Activated naive CD8-positive, alpha-beta T cell treated with anti-CD3 and anti-CD28 coated beads, Interleukin-2, amount 10 ng/mL, durations not matched to agents 7 days and 5 days (primary cell): ENCODE data around the gene LEKR1. TPM values are rescaled to one million over a fixed set of nuclear protein-coding genes. Genes with fewer than 3 reads are reported as not detected.

Source experiments
- ATAC-seq: fragments of 150-1000 bp; cut with Tn5 transposase; one replicate; pipeline ENCODE4 v1.10.0; 2021; ENCODE audit warnings: low read depth, moderate library complexity
- POLR2A ChIA-PET: fragments of 350-600 bp; sonication (Branson Sonifier 250); formaldehyde crosslinking; loops from one replicate; lab custom pipeline; 2021; ENCODE audit warnings: antibody characterized with exemption; lab: Charles Lee
- DNase-seq: peaks from one replicate; pipeline ENCODE4 v3.0.0; 2021
- H3K27ac Mint-ChIP-seq: one replicate; pipeline ENCODE4 v1.8.0; 2022; ENCODE audit warnings: mild to moderate bottlenecking, mixed read lengths
- H3K27me3 Mint-ChIP-seq: one replicate; pipeline ENCODE4 v1.8.0; 2022; ENCODE audit warnings: mild to moderate bottlenecking, moderate library complexity, mixed read lengths
- H3K36me3 Mint-ChIP-seq: one replicate; pipeline ENCODE4 v1.8.0; 2021; ENCODE audit warnings: mild to moderate bottlenecking, mixed read lengths
- H3K4me1 Mint-ChIP-seq: one replicate; pipeline ENCODE4 v1.8.0; 2021; ENCODE audit warnings: mixed read lengths
- H3K4me3 Mint-ChIP-seq: one replicate; pipeline ENCODE4 v1.8.0; 2022; ENCODE audit warnings: mild to moderate bottlenecking, moderate library complexity, mixed read lengths
- H3K9me3 Mint-ChIP-seq: one replicate; pipeline ENCODE4 v1.8.0; 2021; ENCODE audit warnings: mixed read lengths
- total RNA-seq, 2 experiments: library from RNA; stranded (reverse); gene quantifications; one replicate each; pipeline ENCODE4 v1.2.3, GENCODE V29; 2021

The LEKR1 gene
- total RNA-seq, 2 experiments from 2014 or later, result 1.3 to 1.5 TPM

DNA sequence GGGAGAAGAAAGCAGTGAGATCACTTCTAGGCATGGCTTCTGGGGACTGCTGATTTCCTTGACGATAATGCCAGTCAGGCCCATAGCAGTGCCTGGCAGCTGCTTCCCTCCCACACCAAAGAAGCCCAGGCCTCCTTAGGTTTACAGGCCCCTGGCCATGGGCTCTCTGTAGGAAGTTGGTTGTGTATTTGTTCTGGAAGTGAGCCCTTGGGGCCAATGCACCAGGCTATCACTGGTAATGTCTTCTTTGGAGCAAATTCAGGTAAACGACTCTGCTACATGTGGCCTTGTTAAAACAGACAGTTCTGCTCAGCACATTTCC is 244.5 kb downstream of the LEKR1 start:
- POLR2A ChIA-PET, result no interaction called here
- H3K9me3 Mint-ChIP-seq, result no peaks in the 10 kb centered on the region
- H3K36me3 Mint-ChIP-seq, result no peaks in the 10 kb centered on the region
- H3K27me3 Mint-ChIP-seq, result peaks cover 1% of the 10 kb centered on the region
- no peak overlapping the region for H3K4me3 Mint-ChIP-seq
- no peak for ATAC-seq
- no peak overlapping the region for H3K27ac Mint-ChIP-seq
- no peak for DNase-seq
- peaks cover 18% of the 10 kb centered on the region for H3K4me1 Mint-ChIP-seq

DNA sequence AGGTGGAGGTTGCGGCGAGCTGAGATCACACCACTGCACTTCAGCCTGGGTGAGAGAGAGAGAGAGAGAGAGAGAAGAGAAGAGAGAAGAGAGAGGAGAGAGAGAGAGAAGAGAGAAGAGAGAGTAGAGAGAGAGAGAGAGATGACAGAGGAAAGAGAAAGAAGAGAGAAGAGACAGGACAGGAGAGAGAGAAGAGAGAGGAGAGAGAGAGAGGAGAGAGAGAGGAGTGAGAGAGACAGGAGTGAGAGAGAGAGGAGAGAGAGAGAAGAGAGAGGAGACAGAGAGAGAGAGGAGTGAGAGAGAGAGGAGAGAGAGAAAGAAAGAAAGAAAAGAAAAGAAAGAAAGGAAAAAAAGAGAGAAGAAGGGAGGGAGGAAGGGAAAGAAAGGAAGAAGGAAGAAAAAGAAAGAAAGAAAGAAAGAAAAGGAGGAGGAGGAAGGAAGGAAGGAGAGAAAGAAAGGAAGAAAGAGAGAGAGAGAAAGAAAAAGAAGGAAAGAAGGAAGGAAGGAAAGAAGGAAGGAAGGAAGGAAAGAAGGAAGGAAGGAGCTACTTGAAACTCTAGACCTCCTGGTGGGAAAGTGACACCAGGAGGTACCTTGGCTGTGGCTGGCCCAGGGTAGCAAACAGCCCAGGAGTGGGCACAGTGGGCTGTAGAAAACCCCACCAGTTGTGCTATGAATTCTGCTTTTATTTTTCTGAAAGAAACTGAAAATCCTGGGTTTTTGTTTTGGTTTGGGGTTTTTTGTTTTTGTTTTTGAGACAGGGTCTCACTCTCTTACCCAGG is 245.8 kb downstream of the LEKR1 start:
- peaks cover 24% of the 10 kb centered on the region for H3K4me1 Mint-ChIP-seq
- H3K9me3 Mint-ChIP-seq, result no peaks in the 10 kb centered on the region
- DNase-seq (no peak), ATAC-seq (no peak)
- no peaks in the 10 kb centered on the region for H3K27me3 Mint-ChIP-seq
- H3K36me3 Mint-ChIP-seq, result no peaks in the 10 kb centered on the region
- POLR2A ChIA-PET, result no interaction called here
- H3K4me3 Mint-ChIP-seq, result no peak overlapping the region
- peak overlapping the region; percentile 22 for H3K27ac Mint-ChIP-seq

DNA sequence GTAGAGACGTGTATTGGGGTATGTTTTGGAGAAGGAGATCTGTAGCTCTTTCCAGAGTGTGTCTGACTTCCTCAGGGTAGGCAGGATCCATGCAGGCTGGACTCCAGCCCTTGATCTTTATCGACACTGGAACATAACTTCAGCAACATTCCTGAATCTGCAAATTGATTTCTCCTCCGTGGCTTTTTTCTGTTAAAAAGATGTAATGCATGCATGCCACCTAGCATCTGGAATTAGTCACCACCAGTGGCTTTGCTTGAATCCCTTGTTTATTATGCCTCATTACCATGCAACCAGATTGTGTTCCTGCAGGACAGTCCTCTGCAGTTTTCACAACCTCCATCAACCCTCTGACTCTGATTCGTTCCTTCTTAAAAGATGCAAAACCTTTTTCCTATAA is 247.7 kb downstream of the LEKR1 start:
- Mint-ChIP-seq H3K4me1 (peaks cover 19% of the 10 kb centered on the region), H3K27me3 (no peaks in the 10 kb centered on the region)
- no peak for DNase-seq

DNA sequence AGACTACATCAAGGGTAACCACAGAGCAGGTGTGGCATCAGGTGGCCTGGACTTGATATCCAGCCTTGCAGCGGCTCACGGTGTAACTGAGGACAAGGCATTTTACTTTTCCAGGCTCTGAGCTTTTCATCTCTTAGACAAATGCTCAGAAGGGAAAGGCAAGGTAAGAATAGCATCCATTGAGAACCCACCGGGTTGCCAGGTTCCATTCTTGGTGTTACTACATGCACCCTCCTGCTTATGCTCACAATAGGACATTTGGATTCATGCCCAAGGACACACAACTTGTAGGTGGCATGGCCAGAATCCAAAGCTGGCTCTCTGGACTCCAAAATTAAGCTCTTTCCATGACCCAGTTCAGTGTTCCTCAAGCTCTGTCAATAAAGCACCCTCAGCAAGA is 248.3 kb downstream of the LEKR1 start:
- Mint-ChIP-seq H3K4me3 (no peak overlapping the region), H3K27ac (no peak overlapping the region), H3K9me3 (no peaks in the 10 kb centered on the region), H3K27me3 (no peaks in the 10 kb centered on the region), H3K36me3 (peaks cover 2% of the 10 kb centered on the region), H3K4me1 (peaks cover 19% of the 10 kb centered on the region)
- no peak for DNase-seq
- ATAC-seq, result no peak
- POLR2A ChIA-PET, result no interaction called here

More for the DNA sequence above, 247.7 kb downstream of the LEKR1 start:
- H3K9me3 Mint-ChIP-seq, result no peaks in the 10 kb centered on the region
- POLR2A ChIA-PET, result no interaction called here
- H3K4me3 Mint-ChIP-seq, result no peak overlapping the region
- H3K27ac Mint-ChIP-seq, result no peak overlapping the region
- H3K36me3 Mint-ChIP-seq, result peaks cover 2% of the 10 kb centered on the region
- ATAC-seq, result no peak

DNA sequence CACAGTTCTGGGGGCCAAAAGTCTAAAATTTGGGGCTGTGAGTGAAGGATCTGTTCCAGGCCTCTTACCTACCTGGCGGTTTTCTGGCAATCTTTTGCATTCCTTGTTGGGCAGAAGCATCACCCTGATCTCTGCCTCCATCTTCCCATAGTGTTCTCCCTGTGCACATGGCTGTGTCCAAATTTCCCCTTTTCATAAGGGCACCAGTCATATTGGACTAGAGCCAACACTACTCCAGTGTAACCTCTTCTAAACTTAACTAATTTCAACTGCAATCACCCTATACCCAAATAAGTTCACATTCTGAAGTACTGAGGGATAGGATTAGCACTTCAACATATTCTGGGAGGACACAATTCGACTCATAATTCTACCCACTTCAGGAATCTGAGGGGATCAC is 248.8 kb downstream of the LEKR1 start:
- POLR2A ChIA-PET, result no interaction called here
- DNase-seq (no peak), ATAC-seq (no peak)
- Mint-ChIP-seq H3K27ac (no peak overlapping the region), H3K36me3 (peaks cover 2% of the 10 kb centered on the region), H3K9me3 (no peaks in the 10 kb centered on the region), H3K4me1 (peaks cover 19% of the 10 kb centered on the region), H3K27me3 (no peaks in the 10 kb centered on the region), H3K4me3 (no peak overlapping the region)

DNA sequence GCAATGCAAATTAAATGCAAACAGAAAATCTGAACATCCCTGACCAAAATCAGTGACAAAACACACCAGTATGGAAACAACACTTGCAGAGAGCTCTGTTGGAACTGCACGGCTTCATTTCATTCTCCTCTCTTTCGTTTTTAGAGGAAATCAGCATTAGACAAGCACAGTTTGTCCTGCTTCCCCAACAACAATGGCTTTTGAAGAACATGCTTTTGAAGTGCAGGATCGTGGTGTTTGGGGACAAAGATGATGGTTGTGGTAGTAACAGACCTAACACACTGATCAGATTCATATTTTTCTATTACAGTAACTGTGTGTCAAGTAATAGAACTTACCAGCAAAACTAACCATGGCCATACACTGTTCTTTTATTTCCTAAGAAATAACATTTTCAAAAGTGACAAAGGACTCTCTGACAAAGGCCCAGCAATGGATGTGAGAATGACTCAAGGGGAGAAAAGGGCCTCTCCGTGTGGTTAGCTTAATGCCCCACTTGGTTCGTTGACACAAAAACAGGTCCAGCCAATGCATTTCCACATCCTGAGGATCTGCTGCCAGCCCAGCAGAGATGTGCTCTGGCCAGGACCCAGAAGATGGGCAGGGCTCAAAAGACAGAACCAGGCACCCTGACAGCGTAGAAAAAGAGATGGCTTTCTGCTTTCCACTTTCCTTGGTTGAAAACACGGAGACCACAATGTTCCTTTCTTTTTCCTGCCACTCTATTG is 249.7 kb downstream of the LEKR1 start:
- H3K9me3 Mint-ChIP-seq, result no peaks in the 10 kb centered on the region
- no peak overlapping the region for H3K27ac Mint-ChIP-seq
- peaks cover 19% of the 10 kb centered on the region for H3K4me1 Mint-ChIP-seq
- no peak for DNase-seq
- peaks cover 2% of the 10 kb centered on the region for H3K36me3 Mint-ChIP-seq
- no peaks in the 10 kb centered on the region for H3K27me3 Mint-ChIP-seq
- ATAC-seq, result no peak
- peak overlapping the region; percentile 17 for H3K4me3 Mint-ChIP-seq
- POLR2A ChIA-PET, result interaction anchor here (0.7 to 1.8 kb wide), 2 partner anchors 13 to 77 kb away, joined by 3 to 6 read pairs; no protein-coding TSS in a partner anchor

DNA sequence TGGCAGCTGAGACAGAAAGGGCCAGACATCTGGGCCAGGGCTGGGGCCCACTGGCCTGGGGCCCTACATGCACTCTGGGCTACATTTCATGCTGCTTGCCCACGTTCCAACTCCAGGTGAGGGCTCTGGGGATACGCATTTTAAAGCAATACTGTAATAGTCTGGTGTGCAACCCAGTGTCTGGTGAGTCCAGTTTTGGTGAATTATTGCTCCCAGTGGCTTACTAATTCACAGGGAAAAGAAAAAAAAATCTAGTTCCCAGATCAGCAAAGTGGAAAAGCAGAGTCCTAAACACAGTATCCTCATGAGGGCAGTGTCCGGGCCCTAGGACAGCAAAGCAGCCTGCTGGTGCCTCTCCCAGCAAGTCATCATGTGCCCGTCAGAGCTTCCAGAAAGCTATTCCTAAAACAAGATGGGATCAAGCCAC is 251.4 kb downstream of the LEKR1 start:
- POLR2A ChIA-PET, result interaction anchor here (1.8 kb wide), 1 partner anchor 11 kb away, joined by 6 read pairs; no protein-coding TSS in a partner anchor
- no peaks in the 10 kb centered on the region for H3K27me3 Mint-ChIP-seq
- H3K9me3 Mint-ChIP-seq, result no peaks in the 10 kb centered on the region
- peaks cover 24% of the 10 kb centered on the region for H3K4me1 Mint-ChIP-seq
- DNase-seq, result no peak
- H3K36me3 Mint-ChIP-seq, result peaks cover 2% of the 10 kb centered on the region
- peak overlapping the region; percentile 30 for H3K27ac Mint-ChIP-seq
- no peak for ATAC-seq
- H3K4me3 Mint-ChIP-seq, result no peak overlapping the region

DNA sequence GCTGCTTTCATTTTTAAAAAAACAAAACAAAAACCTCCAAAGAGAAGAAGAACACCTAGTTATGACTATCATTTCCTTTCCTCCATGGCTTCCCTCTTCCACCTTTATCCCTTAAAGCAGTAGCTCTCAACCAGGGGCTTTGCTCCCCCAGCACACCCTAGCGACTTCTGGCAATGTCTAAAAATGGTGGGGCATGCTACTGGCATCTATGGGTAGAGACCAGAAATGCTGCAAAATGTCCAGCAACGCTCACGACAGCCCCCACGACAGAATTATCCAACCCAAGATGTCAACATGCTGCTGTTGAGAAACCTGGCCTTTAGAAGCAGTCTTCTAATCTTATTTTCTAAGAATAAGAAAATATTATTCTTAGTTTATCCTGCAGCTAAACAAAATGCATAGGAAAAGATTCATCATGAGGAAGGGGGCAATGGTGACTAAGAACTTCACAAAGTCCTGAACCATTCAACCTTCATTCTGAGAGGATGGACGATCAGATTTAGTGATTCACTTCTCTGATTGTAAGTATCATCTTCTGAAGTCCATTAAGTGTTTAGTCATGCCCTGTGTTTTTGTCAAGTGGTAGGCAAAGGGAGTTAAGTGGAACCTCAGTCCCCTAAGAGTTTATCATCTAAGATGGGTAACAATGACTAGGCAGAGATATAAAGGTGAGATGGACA is 252.1 kb downstream of the LEKR1 start:
- Mint-ChIP-seq H3K4me3 (no peak overlapping the region), H3K4me1 (peaks cover 24% of the 10 kb centered on the region), H3K9me3 (no peaks in the 10 kb centered on the region), H3K27ac (no peak overlapping the region), H3K27me3 (no peaks in the 10 kb centered on the region), H3K36me3 (peaks cover 2% of the 10 kb centered on the region)
- no peak for ATAC-seq
- no peak for DNase-seq
- POLR2A ChIA-PET, result no interaction called here

DNA sequence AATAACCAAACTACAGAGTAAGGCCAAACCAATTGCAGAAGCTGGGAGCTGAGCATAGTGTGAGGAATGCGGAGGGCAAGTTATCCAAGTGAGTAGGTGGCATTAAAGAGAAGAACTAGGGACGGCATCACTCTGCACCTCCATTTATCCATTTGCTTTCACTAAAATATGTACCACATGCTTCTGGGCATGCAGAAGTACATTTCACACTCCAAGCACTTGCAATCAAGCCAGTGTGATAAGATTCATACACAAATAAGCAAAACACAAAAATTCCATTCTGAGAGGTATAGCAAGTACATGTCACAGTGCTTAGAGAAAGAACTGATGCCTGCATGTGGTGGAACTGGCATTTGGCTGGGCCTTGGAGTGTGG is 252.6 kb downstream of the LEKR1 start:
- Mint-ChIP-seq H3K27ac (no peak overlapping the region), H3K4me1 (peaks cover 24% of the 10 kb centered on the region)
- DNase-seq, result no peak

DNA sequence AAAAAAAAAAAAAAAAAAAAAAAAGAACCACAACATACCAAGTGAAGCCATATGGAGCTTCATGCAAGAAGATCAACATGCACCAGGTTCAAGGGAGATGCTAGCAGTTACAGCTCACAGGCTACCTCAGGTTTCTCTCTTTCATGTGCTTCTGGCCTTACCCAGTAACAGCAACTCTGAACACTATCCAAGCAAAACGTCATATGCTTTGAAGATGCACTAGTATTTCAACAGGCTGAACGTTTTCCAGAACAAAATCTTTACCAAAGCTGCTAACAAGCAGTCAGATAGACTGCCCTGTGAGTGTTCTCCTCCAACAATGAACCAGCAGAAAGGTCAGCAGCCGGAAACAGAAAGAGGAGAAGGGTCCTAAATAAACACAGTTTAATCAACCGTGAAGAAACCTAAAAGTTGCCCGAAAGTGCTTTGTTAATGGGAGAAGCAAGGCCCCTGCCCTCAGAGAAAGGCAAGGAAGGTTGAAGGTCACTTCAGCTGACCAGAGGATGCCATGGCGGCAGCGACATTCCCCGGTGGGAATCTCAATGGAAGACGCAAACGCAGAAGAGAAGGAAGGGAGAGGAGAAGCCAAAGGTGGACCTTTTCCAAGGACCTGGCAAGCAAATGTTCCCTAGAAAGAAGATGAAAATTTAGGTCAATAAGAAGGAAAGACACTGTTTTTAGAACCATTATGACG is 253.7 kb downstream of the LEKR1 start:
- Mint-ChIP-seq H3K27me3 (no peaks in the 10 kb centered on the region), H3K4me1 (peaks cover 24% of the 10 kb centered on the region), H3K4me3 (no peak overlapping the region), H3K27ac (no peak overlapping the region), H3K36me3 (peaks cover 2% of the 10 kb centered on the region), H3K9me3 (no peaks in the 10 kb centered on the region)
- ATAC-seq, result no peak
- POLR2A ChIA-PET, result interaction anchor here (0.7 kb wide), 1 partner anchor 406 kb away, joined by 3 read pairs; the partner anchor contains the start of gene TIPARP
- no peak for DNase-seq

More for the DNA sequence above, 252.6 kb downstream of the LEKR1 start:
- POLR2A ChIA-PET, result no interaction called here
- no peak for ATAC-seq
- H3K36me3 Mint-ChIP-seq, result peaks cover 2% of the 10 kb centered on the region
- H3K9me3 Mint-ChIP-seq, result no peaks in the 10 kb centered on the region
- no peaks in the 10 kb centered on the region for H3K27me3 Mint-ChIP-seq
- H3K4me3 Mint-ChIP-seq, result no peak overlapping the region

DNA sequence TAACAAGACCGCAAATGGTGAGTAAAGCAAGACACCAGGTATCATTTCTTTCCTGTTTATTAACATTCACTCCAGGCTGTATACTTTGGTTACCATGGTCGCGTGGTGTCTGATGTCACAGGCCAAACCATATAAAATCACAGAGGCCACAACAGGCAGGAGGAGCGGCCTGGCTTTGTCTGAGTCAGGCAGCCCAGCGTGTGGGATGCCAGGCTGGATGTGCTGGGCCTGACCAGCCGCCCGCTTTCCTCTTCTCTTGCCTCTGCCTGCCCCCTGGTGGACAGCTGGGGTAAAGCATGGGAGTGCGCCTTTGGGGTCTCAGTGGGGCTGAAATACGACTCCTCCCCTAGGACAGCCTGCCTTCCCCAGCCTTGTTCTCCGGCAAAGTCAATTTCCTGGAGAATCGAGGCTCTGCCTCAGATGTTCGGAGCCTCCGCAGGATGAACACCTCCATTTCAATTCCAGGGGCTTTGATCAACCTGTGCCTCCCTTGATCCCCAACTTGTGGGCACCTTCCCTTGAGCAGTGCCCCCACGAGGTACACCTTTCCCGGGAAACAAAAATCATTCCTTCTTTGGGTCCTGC is 255.6 kb downstream of the LEKR1 start:
- Mint-ChIP-seq H3K36me3 (peaks cover 2% of the 10 kb centered on the region), H3K9me3 (no peaks in the 10 kb centered on the region), H3K27ac (peak overlapping the region; percentile 65), H3K4me1 (peaks cover 18% of the 10 kb centered on the region), H3K27me3 (no peaks in the 10 kb centered on the region), H3K4me3 (no peak overlapping the region)
- POLR2A ChIA-PET, result interaction anchor here (1.1 to 1.2 kb wide), 2 partner anchors 94 to 406 kb away, joined by 3 to 5 read pairs; partner anchors contain the start of gene TIPARP
- DNase-seq (peak; percentile 87), ATAC-seq (peak; percentile 92)

DNA sequence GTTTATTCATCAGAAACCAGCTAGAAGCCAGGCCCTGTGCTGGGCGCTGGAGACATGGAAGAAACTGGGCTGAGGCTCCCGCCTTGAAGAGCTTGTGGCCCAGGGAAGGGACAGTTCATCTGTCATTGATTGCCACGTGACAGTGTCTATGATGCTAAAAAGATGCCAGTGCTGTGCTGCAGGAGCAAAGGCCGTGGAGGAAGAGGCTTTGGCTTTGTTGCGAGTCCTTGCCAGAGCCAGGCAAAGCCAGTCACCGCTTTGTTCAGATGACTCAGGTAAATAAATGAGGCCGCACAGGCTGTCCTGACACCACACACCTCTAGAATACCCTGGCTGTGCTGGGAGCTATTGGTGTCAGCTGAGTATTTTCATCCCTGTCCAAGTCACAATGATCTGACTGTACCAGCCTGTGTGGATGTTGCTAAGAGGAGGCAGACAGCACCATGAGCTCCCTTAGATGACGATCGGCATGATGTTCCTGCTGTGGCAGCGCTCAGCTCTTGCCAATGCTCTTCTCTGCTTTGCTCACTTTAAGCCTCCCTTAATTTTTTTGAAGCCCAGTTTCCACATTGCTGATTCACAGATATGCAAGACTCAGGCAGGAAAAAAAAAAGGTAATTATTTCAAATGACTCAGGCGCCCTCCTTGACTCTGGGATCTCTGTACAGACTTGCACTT is 256.3 kb downstream of the LEKR1 start:
- H3K4me3 Mint-ChIP-seq, result no peak overlapping the region
- no peak for DNase-seq
- no peak for ATAC-seq
- no peaks in the 10 kb centered on the region for H3K9me3 Mint-ChIP-seq
- peaks cover 2% of the 10 kb centered on the region for H3K36me3 Mint-ChIP-seq
- no peak overlapping the region for H3K27ac Mint-ChIP-seq
- POLR2A ChIA-PET, result interaction anchor here (1.1 to 1.3 kb wide), 3 partner anchors 9 to 407 kb away, joined by 3 to 5 read pairs (median 3); partner anchors contain the start of gene TIPARP
- peaks cover 21% of the 10 kb centered on the region for H3K4me1 Mint-ChIP-seq
- H3K27me3 Mint-ChIP-seq, result no peaks in the 10 kb centered on the region
